HFFc6 (cell line): ENCODE measurements around the gene NUCB2. TPM values are rescaled to one million over a fixed set of nuclear protein-coding genes. Genes with fewer than 3 reads are reported as not detected.
A peak's percentile ranks its signal among the peaks of the same experiment; 100 is the strongest.

Experiments
- DNase-seq: peaks from one replicate; pipeline ENCODE4 v3.0.0-alpha.2; 2018
- H3K27ac Mint-ChIP-seq: 2 replicates; pipeline ENCODE4 v1.8.0; 2020; ENCODE audit warnings: mild to moderate bottlenecking, mixed read lengths
- H3K27me3 Mint-ChIP-seq: 2 replicates; pipeline ENCODE4 v1.8.0; 2021; ENCODE audit warnings: mild to moderate bottlenecking, moderate library complexity, mixed read lengths; ENCODE audit not compliant: insufficient read depth
- H3K36me3 Mint-ChIP-seq: 2 replicates; pipeline ENCODE4 v1.8.0; 2021; ENCODE audit warnings: low read depth, mixed read lengths
- H3K4me1 Mint-ChIP-seq: 2 replicates; pipeline ENCODE4 v1.8.0; 2020; ENCODE audit warnings: low read depth, mixed read lengths
- H3K4me3 Mint-ChIP-seq: 2 replicates; pipeline ENCODE4 v1.8.0; 2020; ENCODE audit warnings: mild to moderate bottlenecking, moderate library complexity, mixed read lengths
- H3K9me3 Mint-ChIP-seq: 2 replicates; pipeline ENCODE4 v1.8.0; 2020; ENCODE audit warnings: mild to moderate bottlenecking, mixed read lengths
- total RNA-seq, 6 experiments: library from RNA; stranded (reverse); fragmentation: NEBNext Ultra II Directional; extraction: Animal tissue kit (Norgen Biotek cat#: 25700); gene quantifications; 2 replicates in 1 of 6; 3 replicates in 5 of 6; pipeline ENCODE4 v1.2.3, GENCODE V29; 2021
- TF ChIP-seq, protein P1 (sequence below): fragments of 200-600 bp; sonication (generic); IDR thresholded peaks from 2 replicates; pipeline ENCODE4 v1.5.0; 2021; ENCODE audit warnings: antibody characterized with exemption, mild to moderate bottlenecking

Gene NUCB2
- total RNA-seq, 6 experiments from 2014 or later, result 124 to 180 (median 161) TPM

DNA sequence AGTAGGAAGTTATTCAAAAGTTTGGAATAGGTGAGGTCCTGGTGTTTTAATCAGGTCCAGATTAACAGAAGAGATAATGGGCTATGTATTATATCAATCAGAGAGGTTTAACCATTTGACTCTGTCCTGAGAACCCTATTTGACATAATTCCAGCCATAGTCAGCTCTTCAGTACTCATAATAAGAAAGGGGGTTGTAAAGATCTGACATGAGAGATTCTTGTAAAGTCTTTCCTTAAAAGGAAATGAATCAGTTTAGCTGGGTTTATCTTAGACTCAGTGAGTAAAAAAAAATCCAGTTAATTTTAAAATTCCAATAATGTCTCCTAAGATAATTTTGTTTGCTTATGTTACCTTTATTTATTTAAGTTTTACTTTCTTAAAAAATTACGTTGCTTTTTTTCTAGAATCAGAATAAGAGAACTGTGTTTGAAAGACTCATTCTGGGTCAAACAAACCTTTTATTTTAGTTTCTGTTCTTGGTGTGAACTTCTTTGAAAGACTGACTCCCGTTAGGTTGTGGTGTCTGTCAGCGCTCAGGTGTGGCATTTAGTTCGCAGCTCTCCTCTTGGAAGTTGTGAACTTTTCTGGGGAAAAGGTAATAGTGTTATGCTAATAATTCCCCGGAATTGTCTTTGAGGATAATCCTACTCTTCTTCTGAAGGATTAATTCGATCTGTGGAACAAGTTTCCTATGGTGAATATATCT, 20.5 kb downstream of the NUCB2 start:
- Mint-ChIP-seq H3K4me3 (no peak overlapping the region), H3K4me1 (peaks cover 22% of the 10 kb centered on the region), H3K9me3 (no peaks in the 10 kb centered on the region), H3K27me3 (no peaks in the 10 kb centered on the region), H3K27ac (peak overlapping the region; percentile 29; the same call in 1 of the 2 replicates), H3K36me3 (peaks cover 10% of the 10 kb centered on the region; the same call in 1 of the 2 replicates)
- TF ChIP-seq, protein P1, sequence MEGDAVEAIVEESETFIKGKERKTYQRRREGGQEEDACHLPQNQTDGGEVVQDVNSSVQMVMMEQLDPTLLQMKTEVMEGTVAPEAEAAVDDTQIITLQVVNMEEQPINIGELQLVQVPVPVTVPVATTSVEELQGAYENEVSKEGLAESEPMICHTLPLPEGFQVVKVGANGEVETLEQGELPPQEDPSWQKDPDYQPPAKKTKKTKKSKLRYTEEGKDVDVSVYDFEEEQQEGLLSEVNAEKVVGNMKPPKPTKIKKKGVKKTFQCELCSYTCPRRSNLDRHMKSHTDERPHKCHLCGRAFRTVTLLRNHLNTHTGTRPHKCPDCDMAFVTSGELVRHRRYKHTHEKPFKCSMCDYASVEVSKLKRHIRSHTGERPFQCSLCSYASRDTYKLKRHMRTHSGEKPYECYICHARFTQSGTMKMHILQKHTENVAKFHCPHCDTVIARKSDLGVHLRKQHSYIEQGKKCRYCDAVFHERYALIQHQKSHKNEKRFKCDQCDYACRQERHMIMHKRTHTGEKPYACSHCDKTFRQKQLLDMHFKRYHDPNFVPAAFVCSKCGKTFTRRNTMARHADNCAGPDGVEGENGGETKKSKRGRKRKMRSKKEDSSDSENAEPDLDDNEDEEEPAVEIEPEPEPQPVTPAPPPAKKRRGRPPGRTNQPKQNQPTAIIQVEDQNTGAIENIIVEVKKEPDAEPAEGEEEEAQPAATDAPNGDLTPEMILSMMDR, result no peak
- no peak for DNase-seq

- no peaks in the 10 kb centered on the region for H3K27me3 Mint-ChIP-seq
- no peak for DNase-seq
- peaks cover 10% of the 10 kb centered on the region; the same call in 1 of the 2 replicates for H3K36me3 Mint-ChIP-seq
- peaks cover 17% of the 10 kb centered on the region for H3K4me1 Mint-ChIP-seq
- TF ChIP-seq, protein P1, result no peak
- H3K4me3 Mint-ChIP-seq, result no peak overlapping the region
- H3K27ac Mint-ChIP-seq, result no peak overlapping the region
- H3K9me3 Mint-ChIP-seq, result no peaks in the 10 kb centered on the region
These were observed 21.8 kb downstream of the NUCB2 start for GRCh38 chr11:17298302-17298701.

DNA sequence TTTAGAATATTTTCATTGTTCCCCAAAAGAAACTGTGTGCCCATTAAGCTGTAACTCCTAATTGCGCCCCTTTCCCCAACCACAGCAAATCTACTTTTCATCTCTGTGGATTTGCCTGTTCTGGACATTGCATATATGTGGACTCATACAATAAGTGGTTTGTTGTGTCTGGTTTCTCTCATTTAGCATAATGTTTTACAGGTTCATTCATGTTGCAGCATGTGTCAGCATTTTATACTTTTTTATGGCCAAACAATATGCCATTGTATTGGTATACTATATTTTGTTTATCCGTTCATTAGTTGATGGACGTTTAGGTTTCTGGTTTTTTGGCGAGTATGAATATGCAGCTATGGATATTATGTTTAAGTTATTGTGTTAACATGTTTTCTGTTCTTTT, 23.8 kb downstream of the NUCB2 start:
- Mint-ChIP-seq H3K4me1 (peaks cover 15% of the 10 kb centered on the region), H3K27me3 (no peaks in the 10 kb centered on the region), H3K27ac (no peak overlapping the region), H3K4me3 (no peak overlapping the region), H3K36me3 (peaks cover 14% of the 10 kb centered on the region), H3K9me3 (no peaks in the 10 kb centered on the region)
- no peak for DNase-seq
- TF ChIP-seq, protein P1, result no peak

- DNase-seq, result no peak
- TF ChIP-seq, protein P1, result no peak
- H3K4me1 Mint-ChIP-seq, result no peaks in the 10 kb centered on the region
- peaks cover 11% of the 10 kb centered on the region; the same call in 1 of the 2 replicates for H3K36me3 Mint-ChIP-seq
- H3K9me3 Mint-ChIP-seq, result no peaks in the 10 kb centered on the region
- H3K27ac Mint-ChIP-seq, result no peak overlapping the region
- H3K27me3 Mint-ChIP-seq, result no peaks in the 10 kb centered on the region
- no peak overlapping the region for H3K4me3 Mint-ChIP-seq
These were observed 37.1 kb downstream of the NUCB2 start for GRCh38 chr11:17313349-17314231.

DNA sequence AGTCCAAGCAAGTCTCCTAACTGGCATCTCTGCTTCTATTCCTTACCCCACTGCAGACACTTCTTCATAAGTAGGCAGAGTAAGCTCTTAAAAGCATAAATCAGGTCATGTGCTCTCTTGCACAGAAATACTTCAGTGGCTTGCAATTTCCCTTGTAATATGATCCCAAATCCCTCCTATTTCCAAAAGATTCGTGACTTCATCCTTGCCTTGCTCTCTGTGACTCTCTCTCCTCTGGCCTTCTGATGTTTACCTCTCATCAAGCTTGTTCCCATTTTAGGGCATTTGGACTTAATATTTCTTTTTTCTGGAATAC, 37.7 kb downstream of the NUCB2 start:
- TF ChIP-seq, protein P1, result no peak
- DNase-seq, result peak; percentile 80
- Mint-ChIP-seq H3K4me1 (no peaks in the 10 kb centered on the region), H3K4me3 (no peak overlapping the region), H3K9me3 (no peaks in the 10 kb centered on the region), H3K27ac (no peak overlapping the region), H3K36me3 (peaks cover 11% of the 10 kb centered on the region; the same call in 1 of the 2 replicates), H3K27me3 (no peaks in the 10 kb centered on the region)
